Heart right ventricle (tissue), 16 donors: Measurements from ENCODE around the gene CCND2. TPM values are rescaled to one million over a fixed set of nuclear protein-coding genes. Genes with fewer than 3 reads are reported as not detected.
A peak's percentile ranks its signal among the peaks of the same experiment; 100 is the strongest.

Source experiments
- ATAC-seq, 8 donors: fragments of 200-7000 bp; cut with Tn5 transposase; one replicate each; pipeline ENCODE4 v1.9.1; 2020; ENCODE audit warnings: mild to moderate bottlenecking in 8 of 8, moderate library complexity in 8 of 8, moderate number of reproducible peaks in 1 of 8
- DNase-seq, 2 donors: peaks; one replicate each; pipeline ENCODE4 v3.0.0-alpha.2; 2020
- H3K27ac ChIP-seq, 10 donors: fragments of 200-600 bp; sonication (generic) in 2 of 10; one replicate each; pipeline versions ENCODE4 v1.5.0 to v1.8.0; 2020 to 2022; ENCODE audit warnings: mild to moderate bottlenecking in 3 of 10
- H3K27me3 ChIP-seq, 7 donors: fragments of 200-600 bp; one replicate each; pipeline ENCODE4 v1.8.0; 2021 to 2022; ENCODE audit warnings: mild to moderate bottlenecking in 2 of 7
- H3K36me3 ChIP-seq, 9 donors: fragments of 200-600 bp; sonication (generic) in 1 of 9; one replicate each; pipeline versions ENCODE4 v1.5.0 to v1.8.0; 2020 to 2022; ENCODE audit warnings: mild to moderate bottlenecking in 2 of 9
- H3K4me1 ChIP-seq, 9 donors: fragments of 200-600 bp; sonication (generic) in 1 of 9; one replicate each; pipeline versions ENCODE4 v1.5.0 to v1.8.0; 2020 to 2022; ENCODE audit warnings: mild to moderate bottlenecking in 4 of 9
- H3K4me3 ChIP-seq, 10 donors: fragments of 200-600 bp; sonication (generic) in 2 of 10; one replicate each; pipeline versions ENCODE4 v1.5.0 to v1.8.0; 2020 to 2022; ENCODE audit warnings: mild to moderate bottlenecking in 7 of 10, moderate library complexity in 2 of 10
- H3K9me3 ChIP-seq, 11 donors: fragments of 200-600 bp in 10 of 11; sonication (generic) in 2 of 11; one replicate each; pipeline versions ENCODE4 v1.5.0 to v1.8.0; 2013 to 2022; ENCODE audit warnings: mild to moderate bottlenecking in 2 of 11, control low read depth in 1 of 11, moderate library complexity in 1 of 11
- WGBS, 2 donors: extraction: QIAGEN DNeasy Blood & Tissue Kit; methylation state at CpG; one replicate each; pipeline ENCODE4 v1.1.7; 2013; ENCODE audit warnings: inconsistent platforms in 1 of 2; 5-methylcytosine and 5-hydroxymethylcytosine counted together
- intact Hi-C, 10 donors: fragments of 100-400 bp; cut with DNase I; formaldehyde crosslinking; loops; one replicate each; pipeline versions ENCODE4 v1.11.1 to v1.14.2; 2022
- polyA plus RNA-seq, 2 donors: library from polyadenylated mRNA; stranded (reverse); fragments of 200-250 nt; gene quantifications; one replicate each; pipeline ENCODE4 v1.2.3, GENCODE V29; 2013
- total RNA-seq, 10 donors: library from RNA; stranded (reverse); fragmentation: NEBNext Ultra II Directional in 3 of 10; extraction: Animal tissue kit (Norgen Biotek cat#: 25700) in 3 of 10; gene quantifications; one replicate each; pipeline versions ENCODE4 v1.2.1 to v1.2.4, GENCODE V29; 2021 to 2023
- TF ChIP-seq, protein P1 (sequence below), 9 donors: fragments of 200-600 bp; sonication (generic) in 2 of 9; IDR thresholded peaks; one replicate each; pipeline versions ENCODE4 v1.5.0 to v1.8.0; 2021 to 2022; ENCODE audit warnings: antibody characterized with exemption in 9 of 9, mild to moderate bottlenecking in 5 of 9, moderate library complexity in 1 of 9
- donor health status: Arrhythmogenic right ventricular cardiomyopathy.
- donor health status: ischemic (EF 13 %, LVEDD 7.1; RV severe dilation, severe dysfunction).
- donor health status: healthy with polysubstance abuse.
- donor health status: DM: no; HTN: yes; CAD: no.
- donor health status: DM: no; HTN: no; CAD: no.
- donor health status: ischemic (EF 25% LVEDD 6.9; RV normal size, moderate dysfunction).
- donor health status: ischemic (EF 25% LVEDD 5.7; RV mildly dilated, moderate dysfunction).
- donor health status: healthy.
- donor health status: DM: yes; HTN: yes; CAD: no.
- donor health status: Ischemic cardiomyopathy.
- donor health status: ischemic (EF 35%, LVEDD 5.7; RV mildly dilated, moderate dysfunction).
- donor health status: nonischemic (EF 11% LVEDD 7.7; RV severe dilation, severe dysfunction).
- donor health status: DM: yes; HTN: yes; CAD: no.
- donor health status: PGD.
- donor health status: ischemic (EF 29% LVEDD 5.4; RV normal size, mild dysfunction).
- donor health status: nonischemic (EF 23%, LVEDD 6.1; RV moderate dilation, normal function).

Gene CCND2
- total and polyA plus RNA-seq, 12 donors: 27.5 to 515 (median 286) TPM

DNA sequence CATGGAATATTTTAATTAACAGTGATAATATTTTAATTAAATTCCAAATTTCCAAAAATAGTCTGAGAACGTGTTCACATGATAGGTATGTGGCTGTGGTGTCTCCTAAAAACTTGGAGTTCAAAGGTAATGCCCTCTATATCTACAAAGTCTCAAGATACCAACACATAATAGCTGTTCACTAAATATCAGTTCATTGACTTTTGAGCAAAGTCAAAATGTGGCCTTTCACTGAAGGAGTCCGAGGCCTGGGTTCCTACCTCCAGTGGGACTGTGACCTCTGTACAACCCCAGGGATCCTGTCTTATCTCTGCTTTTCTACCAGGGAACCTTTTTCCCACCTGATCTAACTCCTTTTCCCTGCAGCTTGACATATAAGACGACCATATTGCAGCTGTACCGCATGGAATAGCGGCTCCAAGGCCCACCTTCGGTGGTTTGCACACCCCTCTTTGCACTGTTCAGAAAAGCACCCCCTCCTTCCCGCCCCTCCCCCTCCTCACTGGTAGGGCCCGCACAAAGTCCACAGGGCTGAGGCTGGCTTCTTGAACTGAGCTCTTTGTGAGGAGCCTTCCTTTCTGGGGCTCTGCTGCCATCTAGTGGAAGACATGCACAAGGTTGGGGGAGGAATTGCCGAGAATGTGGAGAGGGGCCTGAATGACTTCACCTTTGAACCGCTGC, 3.1 kb downstream of the CCND2 start:
- Histone ChIP-seq H3K27ac (peak overlapping the region in 9 of 10 donors; percentile 81 to 98 (median 96)), H3K4me3 (peak overlapping the region in 7 of 10 donors; percentile 63 to 95 (median 92)), H3K4me1 (peaks cover 17 to 84% (median 73%) of the 10 kb centered on the region in 9 donors), H3K27me3 (peaks cover 0 to 45% (median 0%) of the 10 kb centered on the region in 7 donors), H3K9me3 (no peaks in the 10 kb centered on the region), H3K36me3 (peaks cover 0 to 54% (median 17%) of the 10 kb centered on the region in 9 donors)
- intact Hi-C loops: loop anchor here (1.0 to 10.0 kb wide), 15 partner anchors 132 to 394 kb away; no protein-coding TSS in a partner anchor
- ATAC-seq (peak; percentile 19 to 56 (median 44)), DNase-seq (peak; percentile 72 to 93)
- TF ChIP-seq, protein P1, sequence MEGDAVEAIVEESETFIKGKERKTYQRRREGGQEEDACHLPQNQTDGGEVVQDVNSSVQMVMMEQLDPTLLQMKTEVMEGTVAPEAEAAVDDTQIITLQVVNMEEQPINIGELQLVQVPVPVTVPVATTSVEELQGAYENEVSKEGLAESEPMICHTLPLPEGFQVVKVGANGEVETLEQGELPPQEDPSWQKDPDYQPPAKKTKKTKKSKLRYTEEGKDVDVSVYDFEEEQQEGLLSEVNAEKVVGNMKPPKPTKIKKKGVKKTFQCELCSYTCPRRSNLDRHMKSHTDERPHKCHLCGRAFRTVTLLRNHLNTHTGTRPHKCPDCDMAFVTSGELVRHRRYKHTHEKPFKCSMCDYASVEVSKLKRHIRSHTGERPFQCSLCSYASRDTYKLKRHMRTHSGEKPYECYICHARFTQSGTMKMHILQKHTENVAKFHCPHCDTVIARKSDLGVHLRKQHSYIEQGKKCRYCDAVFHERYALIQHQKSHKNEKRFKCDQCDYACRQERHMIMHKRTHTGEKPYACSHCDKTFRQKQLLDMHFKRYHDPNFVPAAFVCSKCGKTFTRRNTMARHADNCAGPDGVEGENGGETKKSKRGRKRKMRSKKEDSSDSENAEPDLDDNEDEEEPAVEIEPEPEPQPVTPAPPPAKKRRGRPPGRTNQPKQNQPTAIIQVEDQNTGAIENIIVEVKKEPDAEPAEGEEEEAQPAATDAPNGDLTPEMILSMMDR (IDR thresholded peaks at IDR 0.05): peak; percentile 73 to 92 (median 90)
- 4 to 5% methylated on average over 10 of the region's 10 CpGs for WGBS, 2 donors

DNA sequence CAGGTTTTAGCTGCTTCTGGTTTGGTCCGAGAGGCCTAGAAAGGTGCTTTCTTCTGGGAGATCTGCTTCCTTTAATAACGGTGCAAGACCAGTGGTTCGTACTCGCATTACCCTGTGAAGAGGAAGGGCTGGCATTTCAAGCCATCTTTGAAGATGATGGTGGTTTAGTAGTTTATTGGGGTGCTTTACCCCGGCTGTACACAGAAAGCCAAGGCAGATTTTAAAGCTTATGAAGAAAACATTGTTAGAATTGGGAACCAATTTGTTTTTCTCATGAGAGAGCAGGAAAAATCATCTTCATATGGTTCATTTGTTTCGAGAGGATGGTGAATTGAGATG, 3.6 kb downstream of the CCND2 start:
- ATAC-seq (no peak), DNase-seq (no peak)
- peaks cover 0 to 59% (median 21%) of the 10 kb centered on the region in 9 donors for H3K36me3 ChIP-seq
- 26 to 27% methylated on average over 6 of the region's 6 CpGs for WGBS, 2 donors
- TF ChIP-seq, protein P1 (IDR thresholded peaks at IDR 0.05): peak in 3 of 9 donors; percentile 0 to 19 (median 10)
- H3K27me3 ChIP-seq: peaks cover 0 to 43% (median 0%) of the 10 kb centered on the region in 7 donors
- H3K4me3 ChIP-seq: peak overlapping the region in 6 of 10 donors; percentile 85 to 95 (median 92)
- peaks cover 16 to 84% (median 75%) of the 10 kb centered on the region in 9 donors for H3K4me1 ChIP-seq
- H3K27ac ChIP-seq: peak overlapping the region in 9 of 10 donors; percentile 55 to 98 (median 91)
- no peaks in the 10 kb centered on the region for H3K9me3 ChIP-seq
- intact Hi-C loops: loop anchor here (1.0 to 10.0 kb wide), 14 partner anchors 132 to 395 kb away; no protein-coding TSS in a partner anchor

DNA sequence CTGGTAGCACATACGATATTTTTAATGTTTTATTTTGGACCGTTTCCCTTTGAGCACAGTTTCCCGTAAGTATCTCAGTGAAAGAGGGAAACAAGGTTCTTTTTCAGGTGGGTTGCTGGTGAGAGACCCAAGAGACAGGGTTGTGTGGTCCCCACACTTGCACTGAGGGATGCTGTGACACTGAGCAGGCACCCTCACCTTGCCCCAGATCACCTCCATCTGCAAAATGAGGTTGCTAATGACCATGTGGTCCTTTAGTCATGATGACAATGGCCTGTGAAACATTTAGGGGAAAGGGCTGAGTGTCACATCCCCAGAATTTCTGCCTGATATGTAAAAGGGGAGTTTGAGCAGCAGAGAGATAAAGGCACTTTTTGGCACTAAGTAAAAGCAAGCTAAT, 4.3 kb downstream of the CCND2 start:
- DNase-seq: no peak
- TF ChIP-seq, protein P1 (IDR thresholded peaks at IDR 0.05): no peak
- Histone ChIP-seq H3K27me3 (peaks cover 0 to 36% (median 0%) of the 10 kb centered on the region in 7 donors), H3K4me3 (peak overlapping the region in 1 of 10 donors; percentile 93), H3K27ac (peak overlapping the region in 9 of 10 donors; percentile 55 to 98 (median 91)), H3K4me1 (peaks cover 12 to 84% (median 75%) of the 10 kb centered on the region in 9 donors), H3K36me3 (peaks cover 0 to 66% (median 26%) of the 10 kb centered on the region in 9 donors), H3K9me3 (no peaks in the 10 kb centered on the region)
- ATAC-seq: no peak
- intact Hi-C loops: loop anchor here (1.0 to 10.0 kb wide), 15 partner anchors 133 to 396 kb away; no protein-coding TSS in a partner anchor
- 44 to 65% methylated on average over 3 of the region's 3 CpGs for WGBS, 2 donors

DNA sequence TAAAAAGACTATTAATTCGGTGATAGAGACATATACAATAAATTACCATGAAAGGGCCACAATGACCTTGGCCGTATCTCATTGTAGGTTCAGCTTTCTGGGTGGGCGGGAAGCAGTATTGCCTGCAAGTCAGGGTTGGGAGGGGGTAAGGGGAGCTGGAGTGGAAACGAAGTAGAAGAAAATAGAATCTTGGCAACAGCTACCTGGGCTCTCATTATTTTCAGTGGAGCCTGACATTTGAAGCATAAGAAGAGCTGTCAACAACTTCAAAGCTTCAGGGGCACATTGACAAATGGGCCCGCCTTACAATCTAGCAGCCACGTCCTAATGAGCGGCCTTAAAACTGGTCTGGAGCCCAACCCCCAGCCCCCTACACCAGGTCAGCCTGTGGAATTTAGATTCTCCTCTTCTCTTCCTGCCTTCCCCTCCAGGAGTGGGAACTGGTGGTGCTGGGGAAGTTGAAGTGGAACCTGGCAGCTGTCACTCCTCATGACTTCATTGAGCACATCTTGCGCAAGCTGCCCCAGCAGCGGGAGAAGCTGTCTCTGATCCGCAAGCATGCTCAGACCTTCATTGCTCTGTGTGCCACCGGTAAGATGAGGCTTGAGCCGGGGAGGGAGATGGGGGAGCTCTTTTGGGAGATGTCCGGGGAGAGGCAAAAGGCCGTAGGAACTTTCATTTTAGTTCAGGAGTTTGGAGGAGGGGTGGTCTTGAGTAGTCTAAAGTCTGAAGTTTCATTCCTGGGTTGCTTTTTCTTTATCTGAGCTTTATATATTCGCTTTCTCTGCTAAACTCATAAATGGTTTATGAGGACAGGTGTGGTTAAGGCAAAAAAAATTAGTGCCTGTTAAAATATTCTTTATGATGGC, 5.0 kb downstream of the CCND2 start:
- WGBS, 2 donors: 33 to 35% methylated on average over 15 of the region's 15 CpGs
- H3K4me3 ChIP-seq: peak overlapping the region in 5 of 10 donors; percentile 4 to 93 (median 16)
- H3K36me3 ChIP-seq: peaks cover 0 to 73% (median 33%) of the 10 kb centered on the region in 9 donors
- H3K9me3 ChIP-seq: no peaks in the 10 kb centered on the region
- peaks cover 12 to 85% (median 78%) of the 10 kb centered on the region in 9 donors for H3K4me1 ChIP-seq
- intact Hi-C loops: loop anchor here (2.0 to 10.0 kb wide), 11 partner anchors 134 to 396 kb away; no protein-coding TSS in a partner anchor
- TF ChIP-seq, protein P1 (IDR thresholded peaks at IDR 0.05): no peak
- ATAC-seq (peak; percentile 6 to 75 (median 32)), DNase-seq (peak; percentile 66 to 68)
- peak overlapping the region in 9 of 10 donors; percentile 55 to 98 (median 91) for H3K27ac ChIP-seq
- H3K27me3 ChIP-seq: peaks cover 0 to 31% (median 0%) of the 10 kb centered on the region in 7 donors
